HG03354 (cell line): Measurements from ENCODE around the gene RHBDD3.
"Not testable (repeated sequence)": the region's sequence is repeated elsewhere in the genome, so short reads cannot be mapped to it uniquely, and the experiment has no call there.

Experiments
- ATAC-seq: cut with Tn5 transposase; IDR thresholded peaks from one replicate; pipeline ENCODE4 v1.9.1; 2021; ENCODE audit warnings: mild to moderate bottlenecking; ENCODE audit not compliant: unreplicated experiment, poor library complexity, severe bottlenecking

Gene RHBDD3

GRCh38 chr22:29254286-29254660, 13.5 kb downstream of the RHBDD3 start:
- no peak for ATAC-seq

DNA sequence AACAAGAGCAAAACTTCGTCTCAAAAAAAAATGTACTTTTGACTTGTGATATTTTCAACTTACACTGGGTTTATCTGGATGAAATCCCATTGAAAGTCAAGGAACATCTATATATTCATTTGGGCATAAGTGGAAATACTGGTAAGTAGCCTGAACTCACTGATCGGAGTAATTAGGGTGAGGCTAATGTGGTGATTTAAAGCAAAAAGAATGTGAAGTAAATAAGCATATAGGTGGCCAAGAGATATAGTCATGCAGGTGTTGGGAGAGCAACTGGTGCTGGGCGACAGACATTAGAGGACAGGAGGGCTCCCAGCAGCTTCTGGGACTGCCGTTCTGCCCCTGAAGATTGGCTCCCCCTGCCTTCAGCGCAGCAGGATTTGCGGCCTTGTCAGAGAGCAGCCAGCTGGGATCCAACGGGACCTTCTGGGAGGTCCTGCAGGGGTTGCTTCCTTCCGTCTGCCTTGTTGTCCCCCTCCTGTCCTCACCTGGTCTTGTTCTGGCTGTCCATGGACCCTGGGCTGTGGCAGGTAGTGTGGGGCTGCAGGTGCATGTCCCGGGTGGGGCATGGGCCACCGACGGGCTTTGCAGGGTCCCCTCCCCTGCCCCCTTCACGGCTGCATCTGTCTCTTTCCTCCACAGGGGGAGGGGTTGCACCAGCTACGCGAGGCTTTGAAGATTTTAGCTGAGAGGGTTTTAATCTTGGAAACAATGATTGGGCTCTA, 14.1 kb downstream of the RHBDD3 start:
- no peak for ATAC-seq

GRCh38 chr22:29251981-29252911, 15.5 kb downstream of the RHBDD3 start:
- ATAC-seq = no peak

GRCh38 chr22:29251265-29251664, 16.5 kb downstream of the RHBDD3 start:
- no peak for ATAC-seq

DNA sequence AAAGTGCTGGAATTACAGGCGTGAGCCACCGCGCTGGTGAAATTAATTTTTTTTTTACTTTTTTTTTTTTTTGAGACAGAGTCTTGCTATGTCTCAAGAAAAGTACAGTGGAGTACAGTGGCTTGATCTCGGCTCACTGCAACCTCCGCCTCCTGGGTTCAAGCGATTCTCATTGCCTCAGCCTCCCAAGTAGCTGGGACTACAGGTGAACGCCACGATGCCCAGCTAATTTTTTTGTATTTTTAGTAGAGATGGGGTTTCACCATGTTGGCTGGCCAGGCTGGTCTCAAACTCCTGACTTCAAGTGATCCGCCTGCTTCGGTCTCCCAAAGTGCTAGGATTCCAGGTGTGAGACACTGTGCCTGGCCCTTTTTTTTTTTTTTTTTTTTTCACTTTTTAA, 19.9 kb downstream of the RHBDD3 start:
- not testable (repeated sequence) for ATAC-seq

DNA sequence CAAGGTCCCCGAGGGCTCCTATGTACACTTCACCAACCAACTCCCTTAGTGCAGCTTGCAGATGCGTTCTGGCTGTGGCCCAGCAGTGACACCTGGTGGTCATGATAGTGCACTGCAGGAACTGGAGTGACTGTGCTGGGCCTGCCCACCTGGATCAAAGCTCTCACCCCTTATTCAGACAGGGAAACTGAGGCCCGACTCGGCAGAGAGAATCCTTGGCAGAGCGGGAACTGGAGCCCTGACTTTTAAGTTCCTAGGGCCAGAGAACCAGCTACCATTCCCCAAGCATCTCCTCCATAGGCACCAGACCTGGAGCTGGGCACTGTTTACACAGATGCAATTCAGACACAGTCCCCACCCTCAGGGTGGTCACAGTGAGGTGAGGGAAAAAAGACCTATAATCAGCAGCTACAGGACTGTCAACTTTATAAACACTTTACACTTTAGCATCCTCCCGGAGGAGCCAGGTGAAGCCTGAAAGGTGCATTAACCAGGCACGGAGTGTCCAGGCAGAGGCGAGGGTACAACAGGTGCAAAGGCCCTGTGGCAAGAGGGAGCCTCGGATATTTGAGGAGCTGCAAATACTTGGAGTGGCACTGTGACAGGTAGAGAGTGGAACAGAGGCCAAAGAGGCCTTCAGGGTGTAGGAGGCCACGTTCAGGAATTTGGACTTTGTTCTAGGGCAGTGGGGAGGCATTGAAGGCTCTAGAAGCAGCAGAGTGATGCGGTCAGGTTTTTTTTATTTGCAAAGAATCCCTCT, 22.0 kb downstream of the RHBDD3 start:
- ATAC-seq = no peak

DNA sequence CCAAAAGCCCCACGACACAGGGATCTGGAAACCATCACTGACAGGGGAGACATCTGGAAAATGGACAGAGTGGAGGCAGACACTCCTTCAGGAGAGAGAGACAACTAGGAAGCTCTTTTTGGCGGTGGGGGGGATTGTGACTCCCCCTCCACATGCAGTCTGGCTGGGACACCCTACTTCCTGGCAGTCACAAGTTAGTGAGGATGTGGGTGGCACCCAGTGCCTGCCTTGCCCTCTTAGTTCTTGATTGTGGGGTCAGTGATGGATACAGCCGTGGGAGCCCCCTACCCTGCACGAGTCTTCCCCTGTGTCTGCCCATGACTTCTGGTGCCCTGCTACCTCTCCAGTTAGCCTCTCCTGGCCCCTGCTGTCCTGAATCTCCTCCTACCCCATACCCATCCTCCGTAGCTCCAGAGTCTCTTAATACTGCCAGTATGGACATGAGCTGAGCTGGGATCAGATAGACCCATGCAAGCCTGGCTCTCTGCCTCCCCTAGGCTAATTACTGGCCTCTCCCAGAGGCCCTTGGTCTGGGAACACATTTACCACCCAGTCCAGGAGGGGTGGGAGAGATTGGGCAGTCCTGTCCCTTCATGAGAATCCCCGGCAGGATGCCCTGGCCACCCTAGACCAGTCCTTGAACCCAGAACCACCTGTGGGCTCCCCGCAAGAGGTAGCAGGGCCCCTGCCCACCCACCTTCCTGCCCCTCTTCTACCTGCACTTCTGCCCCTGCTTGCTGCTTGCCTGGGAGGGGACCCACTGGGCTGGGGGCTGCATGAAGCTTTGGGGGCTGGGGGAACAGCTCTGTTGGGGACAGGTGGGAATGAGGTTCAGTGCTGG, 22.8 kb downstream of the RHBDD3 start:
- no peak for ATAC-seq

- no peak for ATAC-seq
Observed at GRCh38 chr22:29243874-29244446, 23.8 kb downstream of the RHBDD3 start.

DNA sequence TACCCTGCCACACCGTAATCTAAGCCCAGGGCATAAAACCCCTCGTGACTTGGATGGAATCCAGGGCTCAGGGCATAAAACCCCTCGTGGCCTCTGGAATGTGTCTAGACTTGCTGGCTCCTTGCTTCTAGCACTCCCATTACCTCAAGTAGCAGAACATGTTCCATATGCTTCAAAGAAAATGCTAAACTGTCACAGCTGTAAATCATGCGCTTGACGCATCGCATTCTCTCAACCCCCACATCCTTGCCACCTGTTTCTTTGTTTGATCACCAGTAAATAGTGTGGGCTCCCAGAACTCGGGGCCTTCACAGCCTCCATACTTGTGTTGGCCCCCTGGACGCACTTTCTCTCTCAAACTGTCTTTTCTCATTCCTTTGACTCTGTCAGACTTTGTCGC, 27.3 kb downstream of the RHBDD3 start:
- not testable (repeated sequence) for ATAC-seq

- no peak for ATAC-seq
Observed at GRCh38 chr22:29233277-29233877, 34.4 kb downstream of the RHBDD3 start.

- ATAC-seq = no peak
Observed at GRCh38 chr22:29231971-29232959, 35.5 kb downstream of the RHBDD3 start.

GRCh38 chr22:29230972-29231875, 36.6 kb downstream of the RHBDD3 start:
- ATAC-seq = no peak

DNA sequence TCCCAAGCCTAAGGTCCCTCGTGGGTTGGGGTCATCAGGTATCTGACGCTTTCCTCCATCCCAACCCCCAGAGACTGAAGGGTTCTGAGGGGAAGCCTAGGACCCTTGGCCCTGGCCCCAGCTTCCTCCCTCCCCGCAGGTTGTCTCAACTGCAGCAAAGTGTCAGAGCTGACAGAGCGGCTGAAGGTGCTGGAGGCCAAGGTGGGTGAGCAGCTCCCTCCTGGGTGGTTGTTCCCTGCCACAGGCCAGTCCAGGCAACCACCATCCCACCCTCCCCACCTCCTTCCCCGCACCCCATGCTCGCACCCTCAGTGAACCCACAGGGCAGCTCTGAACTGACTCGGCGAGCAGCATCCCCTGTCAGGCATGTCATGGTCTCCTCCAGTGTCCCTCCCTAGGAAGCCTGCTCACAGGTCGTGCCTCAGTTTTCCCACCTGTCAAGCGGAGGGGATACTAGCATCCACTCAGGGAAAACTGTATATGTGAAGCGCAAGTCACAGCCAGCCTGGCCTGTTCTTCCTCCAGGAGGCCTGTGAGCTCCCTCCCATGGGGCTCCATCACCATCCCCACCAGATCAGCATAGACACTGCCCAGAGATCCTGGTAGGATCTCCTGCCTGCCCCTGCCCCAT, 41.3 kb downstream of the RHBDD3 start:
- no peak for ATAC-seq

GRCh38 chr22:29225422-29226090, 42.2 kb downstream of the RHBDD3 start:
- ATAC-seq = no peak

DNA sequence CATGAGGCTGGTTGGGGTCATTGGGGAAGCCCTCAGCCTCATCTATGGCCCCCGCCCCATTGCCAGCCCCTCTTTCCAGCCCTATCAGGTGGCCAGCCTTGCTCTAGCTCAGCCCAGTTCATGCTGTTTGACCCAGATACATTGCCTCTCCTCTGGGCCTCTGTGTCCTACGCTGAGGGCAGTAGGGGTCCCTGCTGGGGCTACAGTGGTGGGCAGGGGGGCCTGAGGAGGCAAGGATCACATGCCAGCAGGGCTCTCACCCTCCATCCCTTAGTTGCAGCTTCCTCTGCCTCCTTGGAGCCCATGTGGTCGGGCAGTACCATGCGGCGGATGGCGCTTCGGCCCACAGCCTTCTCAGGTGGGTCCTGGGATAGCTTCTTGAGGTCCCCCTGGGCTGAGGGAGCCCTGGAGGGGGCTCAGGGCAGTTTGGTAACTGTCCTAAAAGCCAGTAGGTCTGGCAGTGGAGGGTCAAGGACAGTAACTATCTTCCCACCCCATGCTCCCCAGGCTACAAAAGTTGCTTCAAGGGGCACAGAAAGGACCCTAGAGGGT, 42.8 kb downstream of the RHBDD3 start:
- ATAC-seq = no peak
